HepG2 (cell line): ENCODE measurements around the gene SPRED2. TPM values are rescaled to one million over a fixed set of nuclear protein-coding genes. Genes with fewer than 3 reads are reported as not detected.

Experiments
- ATAC-seq: fragments of 200-7000 bp; cut with Tn5 transposase; 3 replicates; pipeline ENCODE4 v1.9.1; 2020; ENCODE audit warnings: mild to moderate bottlenecking, moderate library complexity
- BruUV-seq: library from RNA; stranded (reverse); fragments of 400-500 nt; replicated peaks from 2 replicates; lab custom pipeline; 2021; lab: Mats Ljungman, UMichigan
- CTCF ChIA-PET: fragments of 300-600 bp; formaldehyde crosslinking; extraction: SDS; loops from one replicate; lab custom pipeline; 2021; ENCODE audit warnings: low total read pairs, inconsistent platforms, low intra/inter-chr PET ratio; lab: Yijun Ruan, JAX
- POLR2A ChIA-PET: fragments of 350-600 bp; sonication (Branson Sonifier 250); formaldehyde crosslinking; loops from one replicate; lab custom pipeline; 2020; ENCODE audit warnings: antibody characterized with exemption, inconsistent platforms; lab: Yijun Ruan, JAX
- DNase-seq: peaks from one replicate; pipeline ENCODE4 v3.0.0-alpha.2; 2015; ENCODE audit warnings: low spot score
- FAIRE-seq: peaks from 3 replicates; lab custom pipeline; 2011; peaks lifted over from hg19 to GRCh38; lab: Jason Lieb, UNC
- H2AFZ ChIP-seq: one replicate; pipeline ENCODE4 v1.6.1; 2011; ENCODE audit warnings: low read length, inconsistent platforms
- H3K27ac ChIP-seq: fragments of 300-600 bp; 3 replicates; pipeline ENCODE4 v1.8.0; 2011; ENCODE audit warnings: mixed run types, mild to moderate bottlenecking, mixed read lengths, low read length, inconsistent platforms; ENCODE audit not compliant: insufficient read depth; ENCODE audit errors: extremely low read length
- H3K27me3 ChIP-seq, 2 experiments: fragments of 200-600 bp in 1 of 2; 2 replicates in 1 of 2; 3 replicates in 1 of 2; pipeline versions ENCODE4 v1.6.0 to v1.8.0; 2011; ENCODE audit warnings: low read length in 2 of 2, mild to moderate bottlenecking in 2 of 2, moderate library complexity in 2 of 2, inconsistent platforms in 1 of 2; ENCODE audit not compliant: insufficient read depth in 2 of 2, control insufficient read depth in 1 of 2
- H3K36me3 ChIP-seq, 2 experiments: fragments of 200-600 bp in 1 of 2; replicated peaks in 1 of 2; 2 replicates in 1 of 2; 3 replicates in 1 of 2; pipeline versions ENCODE4 v1.5.1 to v1.8.0; 2011; ENCODE audit warnings: low read length in 2 of 2, inconsistent platforms in 1 of 2; ENCODE audit not compliant: insufficient read depth in 2 of 2, control insufficient read depth in 1 of 2
- H3K4me1 ChIP-seq: 2 replicates; pipeline ENCODE4 v1.5.1; 2012; ENCODE audit warnings: low read length, inconsistent platforms; ENCODE audit not compliant: insufficient read depth
- H3K4me2 ChIP-seq: 2 replicates; pipeline ENCODE4 v1.6.0; 2011; ENCODE audit warnings: low read depth, low read length, inconsistent platforms
- H3K4me3 ChIP-seq, 3 experiments: fragments of 200-600 bp in 1 of 3; sonication (generic), shearing (Covaris generic) in 1 of 3; replicated peaks in 1 of 3; 2 replicates each; pipeline ENCODE4 v1.5.1; 2011 to 2016; ENCODE audit warnings: low read length in 3 of 3, inconsistent platforms in 2 of 3, low read depth in 2 of 3, mild to moderate bottlenecking in 2 of 3, control low read depth in 1 of 3, mixed read lengths in 1 of 3; ENCODE audit not compliant: insufficient read depth in 1 of 3
- H3K79me2 ChIP-seq: one replicate; pipeline ENCODE4 v1.6.1; 2011; ENCODE audit warnings: low read length, inconsistent platforms; ENCODE audit not compliant: insufficient read depth
- H3K9ac ChIP-seq: 2 replicates; pipeline ENCODE4 v1.6.0; 2011; ENCODE audit warnings: mild to moderate bottlenecking, low read depth, low read length, inconsistent platforms; ENCODE audit not compliant: insufficient read depth
- H3K9me3 ChIP-seq: 2 replicates; pipeline ENCODE4 v1.5.1; 2012; ENCODE audit warnings: mild to moderate bottlenecking, low read length
- H4K20me1 ChIP-seq: 2 replicates; pipeline ENCODE4 v1.6.0; 2011; ENCODE audit warnings: inconsistent platforms, mild to moderate bottlenecking, low read length, moderate library complexity; ENCODE audit not compliant: insufficient read depth
- ARID5B ChIP-seq: IDR thresholded peaks from 2 replicates; pipeline ENCODE4 v1.4.0; 2020; ENCODE audit warnings: mild to moderate bottlenecking, missing genetic modification reagents
- EED ChIP-seq: sonication (generic); formaldehyde crosslinking; IDR thresholded peaks from 2 replicates; pipeline ENCODE4 v1.5.0; 2020; ENCODE audit warnings: mild to moderate bottlenecking, missing genetic modification reagents
- FOXA3 ChIP-seq: IDR thresholded peaks from 2 replicates; pipeline ENCODE4 v1.6.1; 2016; ENCODE audit warnings: missing genetic modification reagents, missing compliant biosample characterization
- FOXP1 ChIP-seq, 2 experiments: fragments of 450-650 bp in 1 of 2; IDR thresholded peaks; 2 replicates each; pipeline ENCODE4 v1.6.1; 2017 to 2018; ENCODE audit warnings: antibody characterized with exemption in 1 of 2
- LBX2 ChIP-seq: sonication (generic); formaldehyde crosslinking; IDR thresholded peaks from 2 replicates; pipeline ENCODE4 v1.5.0; 2020; ENCODE audit warnings: missing genetic modification reagents, mild to moderate bottlenecking, borderline replicate concordance
- NFIB ChIP-seq: sonication (generic); formaldehyde crosslinking; IDR thresholded peaks from 2 replicates; pipeline ENCODE4 v1.9.0; 2021; ENCODE audit warnings: missing genetic modification reagents, mild to moderate bottlenecking, borderline replicate concordance
- TARDBP ChIP-seq: sonication (generic); formaldehyde crosslinking; IDR thresholded peaks from 2 replicates; pipeline ENCODE4 v1.8.0; 2022; ENCODE audit warnings: mild to moderate bottlenecking, missing genetic modification reagents
- XBP1 ChIP-seq: sonication (generic); formaldehyde crosslinking; IDR thresholded peaks from 2 replicates; pipeline ENCODE4 v1.5.0; 2020; ENCODE audit warnings: missing genetic modification reagents
- ZMAT5 ChIP-seq: sonication (generic); formaldehyde crosslinking; IDR thresholded peaks from 2 replicates; pipeline ENCODE4 v1.5.0; 2020; ENCODE audit warnings: mild to moderate bottlenecking, low read depth, missing genetic modification reagents, borderline replicate concordance
- ZNF629 ChIP-seq: sonication (generic); formaldehyde crosslinking; conservative IDR thresholded peaks from 2 replicates; pipeline ENCODE4 v1.5.0; 2020; ENCODE audit warnings: missing genetic modification reagents
- WGBS: methylation state at CpG from one replicate; pipeline ENCODE4 v1.1.6; 2017; ENCODE audit warnings: low lambda C conversion rate; 5-methylcytosine and 5-hydroxymethylcytosine counted together
- in situ Hi-C: cut with HindIII; loops from 2 replicates; pipeline ENCODE4 v1.10.0; 2017; ENCODE audit warnings: low pct_unique_long_range_greater_than_20kb; ENCODE audit not compliant: extremely low pct_ligation_motif_present
- intact Hi-C: fragments of 100-400 bp; cut with micrococcal nuclease; formaldehyde crosslinking; loops from one replicate; pipeline ENCODE4 v1.10.0; 2022; ENCODE audit not compliant: unreplicated experiment
- polyA plus RNA-seq, 8 experiments: library from polyadenylated mRNA; depleted of rRNA in 3 of 8; stranded (reverse) in 7 of 8; unstranded in 1 of 8; fragments of >200 nt; fragmentation: Illumina TruSeq in 4 of 8; extraction: Trizol in 4 of 8; gene quantifications; 2 replicates each; pipeline versions ENCODE4 v1.2.1 to v1.2.3, GENCODE V29; 2011 to 2016; ENCODE audit warnings: low read depth in 4 of 8, missing spikeins in 1 of 8, mixed read lengths in 1 of 8; ENCODE audit not compliant: insufficient read depth in 1 of 8
- total RNA-seq, 5 experiments: library from RNA; depleted of rRNA; stranded (reverse); fragments of >200 nt; fragmentation: Illumina TruSeq; extraction: Trizol; gene quantifications; 2 replicates each; pipeline ENCODE4 v1.2.3, GENCODE V29; 2016; ENCODE audit warnings: low read depth in 1 of 5

The SPRED2 gene
- total and polyA plus RNA-seq, 2 of the 13 experiments (the other 11 are each of a cell fraction or from before 2014, with no cell fraction given) = 13.0 to 37.0 TPM

- TF ChIP-seq FOXP1 (IDR thresholded peaks at IDR 0.05) (no peak), FOXP1 (CRISPR knock-in tag; IDR thresholded peaks at IDR 0.05) (0 out of 2 replicates have a peak, but pooled peaks have one; percentile 31), LBX2 (no peak), ARID5B (CRISPR knock-in tag) (no peak), ZMAT5 (CRISPR knock-in tag) (no peak), NFIB (CRISPR knock-in tag) (no peak), XBP1 (CRISPR knock-in tag) (no peak), FOXA3 (CRISPR knock-in tag) (peak; percentile 68), EED (CRISPR knock-in tag) (no peak)
These were observed 134.9 kb downstream of the SPRED2 start (continued) for GRCh38 chr2:65297544-65297943.

- TF ChIP-seq TARDBP (CRISPR knock-in tag) = no peak
- TF ChIP-seq ZNF629 (CRISPR knock-in tag) = peak; percentile 82
- no peak overlapping the region for H3K4me2 ChIP-seq
- H4K20me1 ChIP-seq = no peaks in the 10 kb centered on the region
- ChIA-PET CTCF (no interaction called here), POLR2A (no interaction called here)
- H3K9ac ChIP-seq = no peak overlapping the region
- no peak for FAIRE-seq
- no peaks in the 10 kb centered on the region for H3K36me3 ChIP-seq
- no peaks in the 10 kb centered on the region for H3K27me3 ChIP-seq
- intact Hi-C loops (no loop called here), in situ Hi-C loops (no loop called here)
- H3K4me3 ChIP-seq = no peak overlapping the region
- H2AFZ ChIP-seq = no peak overlapping the region
- no peak for ATAC-seq
- no peak overlapping the region for H3K27ac ChIP-seq
- H3K9me3 ChIP-seq = no peaks in the 10 kb centered on the region
- peaks cover 76% of the 10 kb centered on the region for H3K4me1 ChIP-seq
- 97% methylated on average over 7 of the region's 7 CpGs for WGBS
- BruUV-seq = no TSS peak
- DNase-seq = no peak
- no peaks in the 10 kb centered on the region for H3K79me2 ChIP-seq
These were observed 135.4 kb downstream of the SPRED2 start for GRCh38 chr2:65296971-65297370.
